GM21576 (cell line): ENCODE data around the gene ACOT13.
A peak's percentile ranks its signal among the peaks of the same experiment; 100 is the strongest.
"Not testable (repeated sequence)": the region's sequence is repeated elsewhere in the genome, so short reads cannot be mapped to it uniquely, and the experiment has no call there.

Source experiments
- ATAC-seq: cut with Tn5 transposase; IDR thresholded peaks from one replicate; pipeline ENCODE4 v1.9.1; 2021; ENCODE audit warnings: mild to moderate bottlenecking, moderate library complexity; ENCODE audit not compliant: unreplicated experiment

ACOT13 gene

GRCh38 chr6:24661759-24662158 is 5.1 kb upstream of the ACOT13 start:
- not testable (repeated sequence) for ATAC-seq

DNA sequence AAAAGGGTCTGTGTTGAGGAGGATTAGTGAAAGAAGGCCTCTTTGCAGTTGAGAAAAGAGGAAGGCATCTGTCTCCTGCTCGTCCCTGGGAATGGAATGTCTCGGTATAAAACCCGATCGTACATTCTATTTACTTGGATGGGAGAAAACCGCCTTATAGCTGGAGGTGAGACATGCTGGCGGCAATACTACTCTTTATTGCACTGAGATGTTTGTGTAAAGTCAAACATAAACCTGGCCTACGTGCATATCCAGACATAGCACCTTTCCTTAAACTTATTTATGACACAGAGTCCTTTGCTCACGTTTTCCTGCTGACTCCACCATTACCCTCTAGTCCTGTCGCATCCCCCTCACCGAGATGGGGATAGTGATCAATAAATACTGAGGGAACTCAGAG is 4.6 kb upstream of the ACOT13 start:
- no peak for ATAC-seq

- no peak for ATAC-seq
Measured at GRCh38 chr6:24663189-24663588, 3.7 kb upstream of the ACOT13 start.

DNA sequence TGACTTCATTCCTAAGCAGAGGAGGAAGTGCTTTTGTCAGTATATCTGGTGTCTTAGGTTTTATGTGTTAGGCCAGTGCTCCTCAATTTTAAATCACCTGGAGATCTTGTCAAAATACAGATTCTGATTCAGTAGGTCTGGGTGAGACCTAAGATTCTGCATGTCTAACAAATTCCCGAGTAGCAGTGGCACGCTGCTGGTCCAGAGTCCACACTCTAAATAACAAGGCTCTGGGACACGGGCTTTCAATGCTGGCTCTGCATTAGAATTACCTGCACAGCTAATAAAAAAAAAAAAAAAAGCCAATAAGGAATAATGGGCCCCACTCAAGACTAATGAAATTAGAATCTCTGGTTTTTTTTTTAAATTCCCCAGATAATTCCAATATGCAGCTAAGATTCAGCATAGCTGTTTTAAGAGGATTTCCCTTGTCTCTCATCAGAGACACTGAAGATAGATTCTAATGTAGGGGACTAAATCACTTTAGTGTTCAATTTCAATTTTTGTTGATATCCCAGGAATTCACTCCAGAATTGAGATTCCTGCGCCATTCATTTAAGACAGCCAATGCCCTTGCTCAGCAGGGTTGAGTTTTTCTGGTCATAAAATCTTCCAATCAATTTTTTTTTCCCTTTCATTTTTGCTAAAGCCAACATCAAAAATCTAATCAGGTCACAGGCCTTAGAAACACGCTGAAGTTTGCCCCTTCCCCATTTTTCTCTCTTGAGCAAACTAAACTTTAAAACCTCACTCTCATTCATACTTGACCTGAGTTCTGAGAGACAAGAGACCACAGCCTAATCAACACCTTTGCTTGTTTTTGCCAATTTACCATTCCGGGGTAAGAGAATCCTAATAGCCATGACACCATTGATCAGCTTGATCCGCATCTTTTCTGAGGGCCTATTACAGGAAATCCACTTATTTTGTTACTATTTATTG is 2.6 kb upstream of the ACOT13 start:
- no peak for ATAC-seq

DNA sequence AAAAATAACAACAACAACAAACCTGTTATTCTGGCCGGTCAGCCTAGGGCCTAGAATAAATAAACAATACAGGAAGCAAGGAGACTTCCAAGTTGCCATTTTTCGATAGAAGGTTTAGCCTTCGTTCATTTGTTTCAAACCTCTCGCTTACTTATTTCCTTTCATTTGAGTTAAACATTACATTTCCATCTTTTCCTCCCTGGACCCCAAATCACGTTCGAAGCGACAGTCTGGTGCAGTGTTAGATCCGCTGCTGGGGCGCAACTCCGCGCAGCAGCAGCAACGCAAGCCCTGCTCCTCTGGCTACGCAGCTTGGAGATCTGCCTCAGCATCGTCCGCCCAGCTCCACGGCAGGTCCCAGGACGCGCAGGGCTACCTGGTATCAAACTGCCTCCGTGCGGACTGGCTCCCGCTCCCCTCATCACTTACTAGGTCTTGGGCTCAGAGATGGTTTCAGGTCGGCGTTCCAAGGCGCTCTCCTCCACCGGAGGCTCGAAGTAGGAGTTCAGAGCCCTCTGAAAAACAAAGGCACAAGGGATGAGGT is 708 bp upstream of the ACOT13 start:
- peak; percentile 33 for ATAC-seq

DNA sequence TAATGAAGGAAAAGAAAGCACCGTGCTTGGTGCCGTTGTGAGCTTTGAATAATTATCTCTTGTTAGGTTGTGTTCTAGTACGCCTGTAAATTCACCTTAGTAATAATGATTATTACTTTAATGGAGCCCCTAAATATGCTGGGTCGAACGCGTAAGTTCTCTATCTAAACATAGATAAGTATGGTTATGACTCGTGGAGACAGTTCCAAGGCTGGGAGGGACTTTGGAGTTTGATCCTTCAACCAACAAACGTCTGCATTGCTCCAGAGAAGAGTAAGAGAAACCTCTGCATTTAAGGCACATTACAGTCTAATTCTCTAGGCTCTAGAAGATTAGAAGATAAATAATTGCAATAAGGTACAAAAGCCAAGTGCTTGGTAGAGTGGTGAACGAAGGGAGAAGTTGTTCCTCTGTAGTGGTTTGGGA is 514 bp downstream of the ACOT13 start:
- ATAC-seq, result no peak

DNA sequence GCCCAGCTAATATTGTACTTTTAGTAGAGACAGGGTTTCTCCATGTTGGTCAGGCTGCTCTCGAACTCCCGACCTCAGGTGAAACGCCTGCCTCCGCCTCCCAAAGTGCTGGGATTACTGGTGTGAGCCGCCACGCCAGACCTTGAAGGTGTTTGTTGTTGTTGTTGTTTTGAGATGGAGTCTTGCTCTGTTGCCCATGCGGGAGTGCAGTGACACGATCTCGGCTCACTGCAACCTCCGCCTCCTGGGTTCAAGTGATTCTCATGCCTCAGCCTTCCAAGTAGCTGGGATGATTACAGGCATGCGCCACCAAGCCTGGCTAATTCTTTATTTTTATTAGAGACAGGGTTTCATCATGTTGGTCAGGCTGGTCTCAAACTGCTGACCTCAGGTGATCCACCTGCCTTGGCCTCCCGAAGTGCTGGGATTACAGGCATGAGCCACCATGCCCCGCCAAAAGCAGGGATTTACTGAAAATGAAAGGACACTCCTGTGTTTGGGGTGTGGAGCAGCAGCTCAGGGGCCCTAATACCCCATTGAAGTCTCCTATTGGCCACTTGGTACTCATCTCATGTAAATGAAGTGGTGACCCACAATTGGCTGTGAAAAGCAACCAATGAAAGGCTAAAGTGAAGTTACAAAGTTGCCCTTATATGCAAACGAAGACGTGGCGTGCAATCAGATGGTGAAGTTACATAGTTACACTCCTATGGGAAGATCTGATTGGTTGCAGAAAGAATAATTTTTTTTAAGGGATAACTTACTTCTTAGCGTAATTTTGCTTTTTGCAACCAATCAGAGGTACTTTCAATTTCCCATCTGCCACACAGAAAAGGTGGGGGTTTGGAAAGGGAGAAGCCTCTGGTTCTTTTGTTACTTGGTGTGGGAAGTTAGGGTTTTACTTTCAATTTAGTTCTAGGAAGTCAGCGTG is 1.5 kb downstream of the ACOT13 start:
- not testable (repeated sequence) for ATAC-seq

- no peak for ATAC-seq
Measured at GRCh38 chr6:24668997-24669361, 2.1 kb downstream of the ACOT13 start.

GRCh38 chr6:24670492-24670891 is 3.6 kb downstream of the ACOT13 start:
- not testable (repeated sequence) for ATAC-seq

GRCh38 chr6:24671077-24671476 is 4.2 kb downstream of the ACOT13 start:
- ATAC-seq, result not testable (repeated sequence)

DNA sequence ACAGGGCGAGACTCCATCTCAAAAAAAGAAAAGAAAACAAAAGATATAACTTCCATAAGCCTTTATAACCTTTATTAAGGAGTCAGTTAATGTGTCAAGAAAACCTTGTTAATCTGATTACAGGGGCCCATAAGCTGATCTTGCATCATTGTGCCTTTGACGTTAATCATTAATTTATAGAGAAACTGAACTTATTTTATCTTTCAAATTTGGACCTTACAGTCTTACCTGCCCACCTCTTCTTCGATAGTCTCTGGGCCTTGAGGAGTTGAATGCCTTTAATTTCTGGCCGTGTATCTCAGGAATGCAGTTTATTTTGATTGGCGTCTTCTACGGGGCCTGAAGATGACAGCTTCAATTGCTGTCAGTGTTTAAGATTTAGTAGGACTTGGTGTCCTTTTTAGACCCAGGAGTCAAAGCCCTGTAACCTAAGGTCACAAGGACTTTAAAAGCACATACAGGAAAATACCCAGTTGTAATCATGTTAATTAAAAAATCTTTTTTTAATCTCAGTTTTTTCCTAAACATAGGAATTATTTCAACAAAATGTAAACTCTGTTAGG is 5.8 kb downstream of the ACOT13 start:
- no peak for ATAC-seq

- no peak for ATAC-seq
Measured at GRCh38 chr6:24673625-24674024, 6.7 kb downstream of the ACOT13 start.

DNA sequence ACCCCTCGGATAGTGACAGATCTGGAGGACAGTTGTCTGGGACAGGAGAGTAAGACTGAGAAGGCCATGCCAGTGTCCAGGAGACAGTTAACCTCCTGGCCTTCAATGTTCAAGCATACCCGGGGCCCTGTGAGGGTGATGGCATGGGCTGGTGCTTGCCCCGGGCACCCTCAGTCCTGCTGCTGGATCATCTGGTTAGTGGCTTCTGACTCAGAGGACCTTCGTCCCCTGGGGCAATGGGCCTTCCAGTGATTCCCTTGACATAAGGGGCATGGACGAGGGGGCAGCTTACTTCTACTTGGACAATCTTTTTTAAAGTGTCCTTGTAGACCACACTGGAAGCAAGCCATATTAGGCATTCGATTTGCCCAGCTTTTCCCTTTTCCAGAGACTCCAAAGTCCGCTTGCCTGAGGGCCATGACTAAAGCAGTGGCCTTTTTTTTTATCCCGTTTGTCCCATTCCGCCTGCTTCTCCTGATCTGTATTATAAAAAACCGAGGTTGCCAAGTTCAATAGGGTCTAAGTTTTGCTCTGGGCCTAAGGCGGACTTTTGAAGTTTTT is 12.0 kb downstream of the ACOT13 start:
- not testable (repeated sequence) for ATAC-seq

DNA sequence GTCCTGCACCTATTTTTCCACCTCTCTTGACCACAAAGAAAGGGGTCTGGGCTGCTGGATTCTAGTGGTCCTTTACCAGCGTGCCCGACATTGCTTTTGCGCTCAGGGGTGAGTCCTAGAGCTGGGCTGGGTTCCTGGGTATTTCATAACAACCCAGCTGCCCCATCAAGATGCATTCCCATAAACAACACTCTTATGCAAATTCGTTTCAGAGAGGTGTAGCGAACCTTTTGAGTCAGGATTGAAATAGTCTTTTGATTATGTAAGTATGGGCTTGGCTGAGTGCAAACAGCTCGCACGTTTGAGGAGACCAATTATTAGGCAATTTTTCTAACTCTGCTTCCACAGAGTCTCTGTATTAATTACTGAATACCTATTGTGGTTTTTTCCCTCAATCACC is 13.7 kb downstream of the ACOT13 start:
- no peak for ATAC-seq

GRCh38 chr6:24683297-24684296 is 16.7 kb downstream of the ACOT13 start:
- ATAC-seq, result no peak

- no peak for ATAC-seq
Measured at GRCh38 chr6:24686408-24686807, 19.5 kb downstream of the ACOT13 start.

DNA sequence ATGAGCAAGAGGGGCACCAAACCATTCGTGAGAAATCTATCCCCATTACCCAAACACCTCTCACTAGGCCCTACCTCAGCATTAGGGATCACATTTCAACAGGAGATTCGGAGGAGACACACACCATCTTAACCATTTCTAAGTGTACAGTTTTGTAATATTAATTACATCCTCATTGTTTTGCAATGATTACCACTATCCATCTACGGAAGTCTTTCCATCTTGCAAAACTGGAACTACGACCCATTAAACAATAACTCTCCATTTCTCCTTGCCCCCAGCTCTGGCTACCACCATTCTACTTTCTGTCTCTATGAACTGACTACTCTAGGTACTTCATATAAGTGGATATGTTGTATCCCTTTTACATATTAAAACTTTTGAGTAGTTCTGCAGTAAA is 20.1 kb downstream of the ACOT13 start:
- no peak for ATAC-seq

- ATAC-seq, result no peak
Measured at GRCh38 chr6:24689964-24690363, 23.1 kb downstream of the ACOT13 start.

GRCh38 chr6:24690593-24690992 is 23.7 kb downstream of the ACOT13 start:
- no peak for ATAC-seq
